ENCODE data around the gene PKNOX2. TPM values are rescaled to one million over a fixed set of nuclear protein-coding genes. Genes with fewer than 3 reads are reported as not detected.

Gene PKNOX2
- total RNA-seq, 1 donor from 2014 or later, result 20.2 TPM

DNA sequence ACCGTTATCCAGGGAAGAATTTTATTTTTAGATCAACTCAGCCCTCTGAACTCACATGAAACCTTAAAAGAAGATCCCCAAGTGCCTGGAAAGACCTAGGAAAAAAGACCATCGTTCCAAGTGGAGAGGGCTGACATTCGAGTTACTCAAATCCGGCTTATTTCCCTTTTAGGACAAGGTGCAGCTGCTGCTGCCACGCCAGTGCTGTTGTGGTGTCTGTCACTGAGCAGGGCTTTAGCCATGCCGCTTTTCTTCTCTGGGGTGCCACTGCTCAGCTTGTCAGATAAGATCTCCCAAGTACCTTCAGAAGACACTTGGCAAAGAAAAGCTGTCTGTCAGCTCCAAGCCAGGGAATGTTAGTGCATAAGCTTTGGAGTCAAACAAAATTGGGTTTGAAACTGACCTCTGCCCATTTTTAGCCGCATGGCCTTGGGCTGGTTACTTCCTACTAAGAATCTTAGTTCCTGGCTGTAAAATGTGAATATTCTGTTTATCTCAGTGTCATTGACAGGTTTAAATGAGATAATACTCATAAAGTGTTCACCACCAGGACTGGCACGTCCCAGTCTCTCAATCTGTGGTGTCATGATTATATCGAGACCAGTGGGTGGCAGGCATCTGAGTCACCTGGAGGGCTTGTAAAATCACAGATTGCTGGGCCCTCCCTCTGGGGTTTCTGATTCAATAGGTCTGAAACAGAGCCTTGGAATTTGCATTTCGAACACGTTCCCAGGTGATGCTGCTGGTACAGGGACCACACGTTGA, 117.5 kb downstream of the PKNOX2 start:
- DNase-seq (ENCODE audit: low read depth), result peak; percentile 39

GRCh38 chr11:125282596-125282914, 118.0 kb downstream of the PKNOX2 start:
- DNase-seq (ENCODE audit: low read depth), result no peak

DNA sequence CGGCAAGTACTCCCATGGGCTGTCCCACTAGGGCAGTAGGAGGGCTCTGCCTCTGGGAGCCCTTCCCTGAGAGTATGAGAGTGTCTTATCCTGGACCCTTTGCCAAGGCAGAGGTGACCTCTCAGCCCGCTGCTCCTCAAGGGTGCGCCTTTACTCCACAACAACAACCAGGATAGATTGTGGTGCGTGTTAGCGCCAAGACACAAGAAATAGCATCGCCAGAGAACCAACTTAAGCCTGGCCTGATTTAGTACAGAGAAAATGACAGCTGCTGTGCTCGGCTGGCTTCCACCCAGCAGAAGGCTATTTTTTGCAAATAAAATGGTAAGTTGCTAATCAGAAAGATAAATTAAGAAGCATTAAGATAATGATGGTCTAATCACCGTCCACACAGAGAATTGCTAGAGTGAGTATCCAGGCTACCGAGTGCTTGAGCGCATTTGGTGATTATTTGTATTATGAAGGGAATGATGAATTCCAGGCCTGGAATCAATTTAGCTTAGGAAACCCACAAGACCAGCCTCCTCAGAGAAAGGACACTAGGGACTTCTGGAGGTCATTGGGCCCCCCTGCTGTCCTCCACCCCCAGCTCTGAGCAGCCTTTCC, 119.8 kb downstream of the PKNOX2 start:
- DNase-seq (ENCODE audit: low read depth), result peak; percentile 63

GRCh38 chr11:125285844-125286243, 121.3 kb downstream of the PKNOX2 start:
- no peak for DNase-seq (ENCODE audit: low read depth)

DNA sequence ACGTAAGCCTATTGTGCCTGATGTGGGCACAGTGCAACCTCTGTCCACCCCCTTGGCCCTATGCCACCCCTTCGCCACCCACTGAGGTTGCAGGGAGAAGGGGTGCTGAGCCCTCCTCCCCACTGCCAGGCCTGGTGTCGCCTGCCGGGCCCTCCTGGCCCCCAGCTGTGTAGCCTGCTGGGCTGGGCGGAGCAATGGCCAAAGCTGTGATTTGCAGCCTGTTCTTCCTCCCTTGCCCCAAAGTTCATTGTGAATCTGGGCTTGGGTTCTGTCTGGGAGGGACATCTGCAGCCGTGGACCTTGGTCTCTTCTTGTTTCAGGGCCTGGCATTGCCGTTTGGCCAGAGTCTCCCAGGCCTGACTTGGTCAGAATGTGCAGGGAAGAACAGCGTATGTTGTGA, 121.9 kb downstream of the PKNOX2 start:
- DNase-seq (ENCODE audit: low read depth), result no peak

- DNase-seq (ENCODE audit: low read depth), result peak; percentile 67
These were observed 123.1 kb downstream of the PKNOX2 start for GRCh38 chr11:125287491-125288210.

DNA sequence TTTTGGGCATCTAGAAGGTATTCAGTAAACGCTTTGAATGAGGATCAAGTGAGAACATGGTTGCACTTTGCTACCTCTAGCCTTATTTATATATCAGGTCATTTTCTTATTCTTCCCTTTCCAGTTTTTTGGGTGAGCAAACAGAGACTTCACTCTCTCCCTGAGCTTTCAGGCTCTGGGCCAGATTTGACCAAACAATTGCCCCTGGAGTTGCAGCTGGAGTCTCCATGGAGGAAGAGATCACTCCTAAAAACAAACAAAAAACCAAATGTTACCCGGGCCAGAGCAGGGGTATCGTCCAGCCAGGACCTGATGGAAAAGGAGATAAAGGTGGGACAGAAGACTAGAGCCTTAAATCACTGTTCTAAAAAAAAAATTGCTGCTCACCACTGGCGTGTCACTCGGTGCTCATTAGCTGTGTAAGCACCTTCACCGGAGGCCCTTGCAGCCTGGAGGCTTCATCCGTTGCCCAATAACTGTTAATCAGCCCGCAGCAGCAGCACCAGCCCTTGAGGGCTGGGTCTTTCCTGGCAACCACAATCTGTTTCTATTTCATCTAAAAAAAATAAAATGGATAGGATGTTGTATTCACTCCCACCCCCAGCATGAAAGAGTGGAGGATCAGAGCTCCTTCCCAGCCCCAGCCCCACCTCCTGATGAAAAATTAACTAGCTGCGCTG, 125.0 kb downstream of the PKNOX2 start:
- DNase-seq (ENCODE audit: low read depth), result no peak

DNA sequence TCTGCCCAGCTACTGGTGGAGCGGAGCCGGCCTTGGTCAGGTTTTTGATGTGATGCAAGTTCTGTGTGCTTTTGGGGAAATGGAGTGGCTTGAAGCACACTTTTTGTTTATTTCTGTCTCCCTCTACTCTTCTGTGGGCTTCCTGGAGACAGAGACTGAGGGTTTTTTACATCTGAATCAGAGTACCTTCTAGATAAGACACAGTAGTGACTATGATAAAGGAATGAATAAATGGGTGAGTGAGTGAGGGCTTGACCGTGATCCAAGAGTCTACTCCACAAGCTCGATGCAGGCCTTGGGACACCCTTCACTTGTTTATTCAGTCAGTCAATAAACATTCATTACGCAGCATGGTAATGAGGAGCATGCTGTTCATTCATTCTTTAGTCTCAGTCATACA, 125.7 kb downstream of the PKNOX2 start:
- DNase-seq (ENCODE audit: low read depth), result no peak

DNA sequence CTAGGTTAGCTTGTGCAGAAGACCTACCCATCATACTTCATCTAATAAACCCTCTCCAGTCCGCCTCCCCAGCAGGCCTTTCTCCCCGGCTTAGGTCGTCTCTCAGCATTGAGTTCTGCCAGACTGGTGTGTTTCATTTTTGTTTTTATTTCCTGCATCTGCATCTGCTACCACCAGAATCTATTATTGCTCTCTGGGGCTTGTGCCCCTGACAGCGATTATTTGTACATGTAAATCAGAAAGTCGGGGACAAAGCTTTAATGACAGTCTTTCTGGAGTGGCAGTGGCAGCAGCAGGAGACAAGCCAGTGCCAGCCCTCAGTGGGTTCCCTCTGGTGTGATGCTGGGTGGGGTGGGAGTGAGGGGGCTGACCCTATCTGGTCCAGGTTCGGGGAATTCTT, 127.5 kb downstream of the PKNOX2 start:
- DNase-seq (ENCODE audit: low read depth), result no peak

DNA sequence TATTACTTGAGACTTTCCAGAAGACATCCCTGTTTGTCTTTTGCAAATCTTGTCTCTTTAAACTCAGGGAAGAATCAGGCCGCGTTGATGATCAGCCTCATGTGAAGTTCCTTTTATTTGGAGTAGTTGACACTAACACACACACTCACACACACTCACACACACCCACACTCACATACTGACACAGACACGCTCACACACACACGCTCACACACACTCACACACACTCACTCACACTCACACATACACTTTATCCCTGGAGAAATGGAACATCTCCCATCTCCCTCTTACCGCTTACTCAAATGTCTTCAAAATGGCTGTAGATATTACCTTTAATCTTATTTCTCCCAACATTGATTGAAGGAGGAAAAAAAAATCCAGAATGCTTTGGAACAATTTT, 129.0 kb downstream of the PKNOX2 start:
- DNase-seq (ENCODE audit: low read depth), result no peak

GRCh38 chr11:125295931-125296330, 131.4 kb downstream of the PKNOX2 start:
- no peak for DNase-seq (ENCODE audit: low read depth)

DNA sequence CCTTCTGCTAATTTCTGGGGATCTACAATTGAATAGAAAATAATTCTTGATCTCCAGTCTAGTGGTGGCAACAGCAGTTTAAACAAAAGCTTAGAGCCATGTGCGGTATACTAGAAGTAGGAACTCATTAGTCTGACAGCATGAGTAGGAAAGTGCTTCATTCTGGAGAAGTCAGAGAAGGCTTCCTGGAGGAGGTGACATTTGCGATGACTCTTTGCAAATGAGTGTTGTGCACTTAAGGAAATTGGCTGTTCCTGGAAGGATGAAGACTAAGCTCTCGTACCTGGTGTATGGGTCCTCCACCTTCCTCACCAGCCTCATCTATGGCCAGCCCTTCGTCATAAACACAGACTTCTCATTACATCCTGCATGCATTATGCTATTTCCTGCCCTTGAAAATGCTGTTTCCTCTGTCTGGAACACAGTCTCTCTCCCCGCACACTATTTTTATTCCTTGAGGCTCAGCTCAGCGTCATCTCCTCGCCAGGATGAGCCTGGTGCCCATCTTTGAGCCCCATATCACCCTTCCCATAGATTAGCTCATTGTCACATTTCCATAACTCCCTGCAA, 132.9 kb downstream of the PKNOX2 start:
- no peak for DNase-seq (ENCODE audit: low read depth)

GRCh38 chr11:125299061-125299615, 134.6 kb downstream of the PKNOX2 start:
- no peak for DNase-seq (ENCODE audit: low read depth)

- DNase-seq (ENCODE audit: low read depth), result no peak
These were observed 135.3 kb downstream of the PKNOX2 start for GRCh38 chr11:125299821-125300220.

GRCh38 chr11:125300791-125301218, 136.3 kb downstream of the PKNOX2 start:
- no peak for DNase-seq (ENCODE audit: low read depth)

DNA sequence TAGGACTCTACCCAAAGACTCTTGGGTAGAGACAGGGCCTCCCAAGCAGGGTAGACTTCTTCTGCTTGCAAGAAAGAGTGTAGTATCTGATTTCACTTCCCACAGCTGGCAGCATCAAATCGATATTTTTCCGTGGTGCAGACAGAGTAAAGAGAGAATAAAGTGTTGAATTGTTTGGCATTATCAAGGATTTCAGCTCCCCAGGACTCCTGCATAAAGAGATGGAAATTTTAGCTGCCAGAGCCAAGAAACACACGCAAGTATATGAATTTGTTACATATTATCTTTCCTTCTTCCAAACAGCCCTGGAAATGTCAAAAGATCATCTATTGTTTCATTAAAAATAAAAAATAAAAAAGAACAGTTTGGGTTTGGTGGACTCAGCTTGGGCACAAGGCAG, 136.8 kb downstream of the PKNOX2 start:
- DNase-seq (ENCODE audit: low read depth), result no peak

- DNase-seq (ENCODE audit: low read depth), result no peak
These were observed 138.6 kb downstream of the PKNOX2 start for GRCh38 chr11:125303186-125303585.

DNA sequence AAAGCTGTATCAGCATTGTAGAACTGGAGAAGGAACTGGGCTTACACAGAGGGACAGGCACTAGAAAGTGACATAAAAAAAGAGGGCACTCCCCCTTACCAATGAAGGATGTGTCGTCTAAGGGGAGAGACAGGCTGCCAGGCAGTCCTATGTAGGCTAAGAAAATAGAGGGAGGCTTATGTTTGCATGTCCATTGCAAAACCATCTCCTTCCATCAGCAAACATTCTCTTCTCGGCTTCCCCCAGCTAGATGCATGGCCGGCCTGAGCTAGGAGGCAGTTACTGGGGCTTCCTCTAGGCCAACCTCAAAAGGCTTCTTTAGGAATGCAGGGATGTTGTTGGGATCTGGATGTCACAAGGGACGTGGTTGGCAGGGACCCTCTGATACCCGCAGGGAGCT, 139.1 kb downstream of the PKNOX2 start:
- DNase-seq (ENCODE audit: low read depth), result no peak

- no peak for DNase-seq (ENCODE audit: low read depth)
These were observed 139.6 kb downstream of the PKNOX2 start for GRCh38 chr11:125304136-125304535.

DNA sequence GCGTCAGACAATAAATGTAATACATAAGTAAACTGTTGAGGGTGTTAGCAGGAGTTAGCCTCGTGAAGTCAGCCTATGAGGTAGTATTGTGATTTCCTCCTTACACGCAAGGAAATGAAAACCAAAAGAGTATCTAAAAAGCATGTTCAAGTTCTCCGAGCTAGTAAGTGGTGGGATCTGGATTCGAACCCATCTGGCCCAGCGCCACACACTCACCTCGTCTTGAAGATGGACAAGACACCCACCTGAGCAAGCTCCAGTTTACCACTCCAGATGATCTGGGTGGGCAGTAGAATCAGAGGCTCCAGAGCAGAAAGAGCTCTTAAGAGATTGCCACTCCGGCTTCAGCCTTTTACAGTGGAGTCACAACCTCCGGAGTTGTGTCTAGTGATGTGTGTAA, 140.3 kb downstream of the PKNOX2 start:
- DNase-seq (ENCODE audit: low read depth), result no peak

GRCh38 chr11:125305345-125305744, 140.8 kb downstream of the PKNOX2 start:
- no peak for DNase-seq (ENCODE audit: low read depth)

All from myocyte (in vitro differentiated cells).